H9 (cell line): ENCODE data around the gene CCNYL1. TPM values are rescaled to one million over a fixed set of nuclear protein-coding genes. Genes with fewer than 3 reads are reported as not detected.

Experiments used
- DNase-seq: peaks from one replicate; pipeline ENCODE4 v3.0.0-alpha.2; 2017
- H2AFZ ChIP-seq: one replicate; pipeline ENCODE4 v1.6.1; 2013; ENCODE audit warnings: mild to moderate bottlenecking, low read length, control low read depth, moderate library complexity
- H2AK5ac ChIP-seq: 2 replicates; pipeline ENCODE4 v1.6.1; 2013; ENCODE audit warnings: low read length, control low read depth, mixed read lengths; ENCODE audit not compliant: insufficient read length
- H2BK120ac ChIP-seq: one replicate; pipeline ENCODE4 v1.6.1; 2013; ENCODE audit warnings: low read depth, mild to moderate bottlenecking, low read length, control low read depth, inconsistent platforms; ENCODE audit not compliant: poor library complexity, severe bottlenecking
- H2BK12ac ChIP-seq: 2 replicates; pipeline ENCODE4 v1.6.1; 2013; ENCODE audit warnings: low read length, control low read depth, mixed read lengths, low read depth; ENCODE audit not compliant: insufficient read length
- H2BK15ac ChIP-seq: 2 replicates; pipeline ENCODE4 v1.6.1; 2013; ENCODE audit warnings: low read depth, low read length, control low read depth
- H2BK20ac ChIP-seq: one replicate; pipeline ENCODE4 v1.6.1; 2013; ENCODE audit warnings: low read depth, mild to moderate bottlenecking, low read length, control low read depth, inconsistent platforms; ENCODE audit not compliant: poor library complexity, severe bottlenecking
- H2BK5ac ChIP-seq: 2 replicates; pipeline ENCODE4 v1.6.1; 2013; ENCODE audit warnings: low read length, control low read depth, mixed read lengths; ENCODE audit not compliant: insufficient read length
- H3K14ac ChIP-seq: 2 replicates; pipeline ENCODE4 v1.6.1; 2013; ENCODE audit warnings: low read length, control low read depth; ENCODE audit not compliant: insufficient read depth
- H3K18ac ChIP-seq: 2 replicates; pipeline ENCODE4 v1.6.1; 2013; ENCODE audit warnings: low read depth, mild to moderate bottlenecking, mixed read lengths, low read length, control low read depth; ENCODE audit not compliant: insufficient read length
- H3K23ac ChIP-seq: 2 replicates; pipeline ENCODE4 v1.6.1; 2013; ENCODE audit warnings: low read length, control low read depth, mixed read lengths, low read depth; ENCODE audit not compliant: insufficient read length
- H3K23me2 ChIP-seq: 2 replicates; pipeline ENCODE4 v1.6.1; 2013; ENCODE audit warnings: low read depth, mild to moderate bottlenecking, mixed read lengths, low read length, control low read depth; ENCODE audit not compliant: insufficient read length, poor library complexity, severe bottlenecking
- H3K27ac ChIP-seq: 2 replicates; pipeline ENCODE4 v1.5.1; 2013; ENCODE audit warnings: low read length, control low read depth, mixed read lengths, low read depth; ENCODE audit not compliant: insufficient read length
- H3K27me3 ChIP-seq: 2 replicates; pipeline ENCODE4 v1.6.1; 2013; ENCODE audit warnings: low read length, control low read depth, inconsistent platforms; ENCODE audit not compliant: insufficient read depth
- H3K4ac ChIP-seq: 2 replicates; pipeline ENCODE4 v1.6.1; 2013; ENCODE audit warnings: low read depth, mild to moderate bottlenecking, control low read depth, inconsistent platforms, low read length, moderate library complexity
- H3K4me1 ChIP-seq: 2 replicates; pipeline ENCODE4 v1.6.1; 2013; ENCODE audit warnings: low read length, control low read depth, inconsistent platforms; ENCODE audit not compliant: insufficient read depth
- H3K4me2 ChIP-seq: 2 replicates; pipeline ENCODE4 v1.6.1; 2013; ENCODE audit warnings: low read length, control low read depth, mixed read lengths; ENCODE audit not compliant: insufficient read length, insufficient read depth
- H3K56ac ChIP-seq: 2 replicates; pipeline ENCODE4 v1.6.1; 2013; ENCODE audit warnings: low read depth, mild to moderate bottlenecking, mixed read lengths, low read length, control low read depth; ENCODE audit not compliant: insufficient read length
- H3K79me1 ChIP-seq: 2 replicates; pipeline ENCODE4 v1.6.1; 2013; ENCODE audit warnings: low read depth, mild to moderate bottlenecking, moderate library complexity, low read length, control low read depth, inconsistent platforms; ENCODE audit not compliant: insufficient read depth, poor library complexity, severe bottlenecking
- H3K79me2 ChIP-seq: 2 replicates; pipeline ENCODE4 v1.6.1; 2013; ENCODE audit warnings: low read length, control low read depth, inconsistent platforms; ENCODE audit not compliant: insufficient read depth
- H3K9ac ChIP-seq: 2 replicates; pipeline ENCODE4 v1.6.1; 2013; ENCODE audit warnings: low read length, control low read depth, mixed read lengths; ENCODE audit not compliant: insufficient read length; ENCODE audit errors: extremely low read depth
- H3K9me3 ChIP-seq: one replicate; pipeline ENCODE4 v1.6.1; 2013; ENCODE audit warnings: low read depth, low read length, inconsistent platforms; ENCODE audit not compliant: control insufficient read depth
- H3T11ph ChIP-seq: one replicate; pipeline ENCODE4 v1.6.1; 2013; ENCODE audit warnings: mild to moderate bottlenecking, low read length, control low read depth, inconsistent platforms
- H4K20me1 ChIP-seq: one replicate; pipeline ENCODE4 v1.6.1; 2013; ENCODE audit not compliant: control insufficient read depth, insufficient read length, insufficient read depth
- H4K5ac ChIP-seq: 2 replicates; pipeline ENCODE4 v1.6.1; 2013; ENCODE audit warnings: low read depth, mild to moderate bottlenecking, mixed read lengths, low read length, control low read depth; ENCODE audit not compliant: insufficient read length
- H4K8ac ChIP-seq: replicated peaks from 2 replicates; pipeline ENCODE4 v1.6.1; 2013; ENCODE audit warnings: low read length, control low read depth, mixed read lengths, low read depth; ENCODE audit not compliant: insufficient read length
- H4K91ac ChIP-seq: 2 replicates; pipeline ENCODE4 v1.6.1; 2013; ENCODE audit warnings: low read depth, mild to moderate bottlenecking, moderate library complexity, mixed read lengths, low read length, control low read depth; ENCODE audit not compliant: insufficient read length
- H3K27ac Mint-ChIP-seq, 3 experiments: 2 replicates in 2 of 3; 3 replicates in 1 of 3; pipeline ENCODE4 v1.8.0; 2020 to 2021; ENCODE audit warnings: mixed read lengths in 3 of 3, mild to moderate bottlenecking in 1 of 3, moderate library complexity in 1 of 3
- H3K27me3 Mint-ChIP-seq: 2 replicates; pipeline ENCODE4 v1.8.0; 2021; ENCODE audit warnings: low read depth, mild to moderate bottlenecking, moderate library complexity, mixed read lengths
- H3K36me3 Mint-ChIP-seq, 3 experiments: 2 replicates in 2 of 3; 3 replicates in 1 of 3; pipeline ENCODE4 v1.8.0; 2020 to 2021; ENCODE audit warnings: low read depth in 3 of 3, mixed read lengths in 3 of 3; ENCODE audit not compliant: insufficient read depth in 1 of 3
- H3K4me1 Mint-ChIP-seq, 2 experiments: 2 replicates each; pipeline ENCODE4 v1.8.0; 2020; ENCODE audit warnings: mixed read lengths in 2 of 2
- H3K4me3 Mint-ChIP-seq, 2 experiments: 2 replicates in 1 of 2; 3 replicates in 1 of 2; pipeline ENCODE4 v1.8.0; 2020 to 2021; ENCODE audit warnings: mild to moderate bottlenecking in 2 of 2, mixed read lengths in 2 of 2, moderate library complexity in 1 of 2
- H3K9me3 Mint-ChIP-seq, 2 experiments: 2 replicates in 1 of 2; 3 replicates in 1 of 2; pipeline ENCODE4 v1.8.0; 2020; ENCODE audit warnings: mild to moderate bottlenecking in 2 of 2, mixed read lengths in 2 of 2, moderate library complexity in 1 of 2
- CTCF ChIP-seq: fragments of 200-600 bp; sonication (generic); conservative IDR thresholded peaks from 3 replicates; pipeline ENCODE4 v1.8.0; 2021; ENCODE audit warnings: antibody characterized with exemption, mild to moderate bottlenecking
- WGBS: extraction: QIAGEN DNeasy Blood & Tissue Kit; methylation state at CpG from one replicate; pipeline ENCODE4 v1.1.7; 2013; ENCODE audit warnings: missing lambda C conversion rate, low lambda C conversion rate, mixed read lengths; ENCODE audit not compliant: insufficient read length; ENCODE audit errors: extremely low coverage; 5-methylcytosine and 5-hydroxymethylcytosine counted together
- total RNA-seq: library from RNA; stranded (reverse); gene quantifications from 2 replicates; pipeline ENCODE4 v1.2.1, GENCODE V29; 2021

Gene CCNYL1
- total RNA-seq, 1 experiment from 2014 or later = 27.0 TPM

- H3K36me3 Mint-ChIP-seq = no peaks in the 10 kb centered on the region
- Histone ChIP-seq H3K56ac (no peak overlapping the region), H2AFZ (no peak overlapping the region), H2BK15ac (no peak overlapping the region), H4K20me1 (no peaks in the 10 kb centered on the region), H2BK12ac (no peak overlapping the region), H3K18ac (no peak overlapping the region), H2BK120ac (no peak overlapping the region), H4K8ac (no peak overlapping the region), H3K9me3 (no peaks in the 10 kb centered on the region), H3K4me2 (no peak overlapping the region), H2BK5ac (no peak overlapping the region), H4K5ac (no peak overlapping the region), H2BK20ac (no peak overlapping the region), H3K27me3 (no peaks in the 10 kb centered on the region), H2AK5ac (no peak overlapping the region), H3T11ph (no peak overlapping the region), H3K4ac (no peak overlapping the region), H3K23ac (no peak overlapping the region), H3K14ac (no peak overlapping the region), H3K79me1 (no peaks in the 10 kb centered on the region), H3K9ac (no peak overlapping the region), H3K23me2 (no peaks in the 10 kb centered on the region), H3K4me1 (no peaks in the 10 kb centered on the region), H4K91ac (no peak overlapping the region), H3K27ac (no peak overlapping the region), H3K79me2 (no peaks in the 10 kb centered on the region)
- no peaks in the 10 kb centered on the region for H3K9me3 Mint-ChIP-seq
- H3K4me3 Mint-ChIP-seq = no peak overlapping the region
- no peak for DNase-seq
- no peak for TF ChIP-seq CTCF
- no peaks in the 10 kb centered on the region for H3K27me3 Mint-ChIP-seq
- no peak overlapping the region for H3K27ac Mint-ChIP-seq
- no CpG with 5 or more reads among the region's 3 CpGs for WGBS
- H3K4me1 Mint-ChIP-seq = peaks cover 2 to 9% of the 10 kb centered on the region in 2 experiments; a peak in 3 of 4 replicates
These were observed 7.4 kb upstream of the CCNYL1 start for GRCh38 chr2:207704078-207704477.
